T-helper 1 cell (primary cell): Measurements from ENCODE around the gene RANBP10.

Experiments used
- DNase-seq, 5 donors: peaks; one replicate each; pipeline ENCODE4 v3.0.0-alpha.2; 2012 to 2020

Gene RANBP10

DNA sequence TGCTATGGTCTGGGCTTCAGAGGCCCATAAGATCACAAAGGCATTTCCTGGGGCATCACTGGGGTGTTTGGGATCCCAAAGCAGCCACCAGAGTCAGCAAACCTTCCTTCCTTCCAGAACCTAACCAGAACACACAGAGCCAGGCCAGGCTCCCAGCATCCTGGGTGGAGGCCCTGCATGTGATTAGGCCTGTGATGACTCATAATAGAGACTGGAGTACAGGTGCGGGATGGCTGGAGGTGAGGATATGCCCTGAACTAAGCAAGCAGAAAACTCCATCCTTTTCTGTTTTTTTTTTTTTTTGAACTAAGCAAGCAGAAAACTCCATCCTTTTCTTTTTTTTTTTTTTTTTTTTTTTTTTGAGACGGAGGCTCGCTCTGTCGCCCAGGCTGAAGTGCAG, 69.5 kb downstream of the RANBP10 start:
- no peak for DNase-seq

- DNase-seq: no peak
These were observed 71.6 kb downstream of the RANBP10 start for GRCh38 chr16:67734731-67735201.

DNA sequence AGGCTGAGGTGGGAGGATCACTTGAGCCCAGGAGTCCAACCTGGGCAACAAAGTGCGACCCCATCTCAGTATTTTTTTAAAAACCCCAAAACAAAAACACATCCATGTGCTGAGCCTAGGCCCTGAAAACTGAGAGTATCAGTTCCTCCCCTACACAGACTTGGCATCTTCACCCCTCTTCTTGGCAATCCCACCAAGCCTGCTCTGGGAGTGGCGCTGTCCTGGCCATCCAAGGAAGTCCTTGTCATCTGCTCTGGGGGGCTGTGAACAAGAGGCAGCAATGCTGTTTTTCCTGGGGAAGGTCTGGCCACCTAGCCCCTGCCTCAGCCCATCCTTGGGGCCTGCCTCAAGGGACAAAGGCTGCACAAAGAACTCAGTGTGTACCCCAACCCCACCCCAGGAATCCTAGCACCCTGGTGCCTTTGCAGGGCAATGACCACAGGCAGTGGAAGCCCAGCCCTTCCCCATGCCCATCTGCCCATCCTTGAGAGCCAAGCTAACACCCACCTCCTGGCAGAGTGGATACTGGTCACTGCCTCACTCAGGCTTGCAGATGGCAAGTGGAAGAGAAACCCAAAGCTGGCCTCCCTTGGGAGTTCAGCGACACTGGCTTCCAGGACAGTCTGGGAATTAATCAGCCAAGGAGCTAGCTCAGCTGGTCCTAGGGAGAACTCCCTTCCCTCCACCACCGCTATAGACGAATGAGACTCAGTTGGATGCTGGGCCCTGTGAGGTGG, 72.5 kb downstream of the RANBP10 start:
- DNase-seq: no peak

DNA sequence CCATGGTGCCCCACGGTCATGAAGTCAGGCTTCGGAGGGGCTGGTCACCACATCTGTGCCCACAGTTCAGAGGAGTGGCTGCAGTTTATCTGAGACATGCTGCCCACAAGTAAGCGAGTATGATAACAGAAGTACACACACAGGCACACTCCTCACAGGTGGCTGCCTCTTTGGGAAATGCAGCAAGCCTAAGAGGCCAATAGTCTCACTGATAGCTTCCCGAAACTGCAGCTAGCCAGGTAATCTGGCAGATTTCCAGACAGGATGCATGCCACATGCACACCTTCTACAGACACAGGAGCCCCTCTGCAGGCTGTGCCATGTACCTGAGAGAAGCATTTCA, 74.6 kb downstream of the RANBP10 start:
- DNase-seq: no peak

DNA sequence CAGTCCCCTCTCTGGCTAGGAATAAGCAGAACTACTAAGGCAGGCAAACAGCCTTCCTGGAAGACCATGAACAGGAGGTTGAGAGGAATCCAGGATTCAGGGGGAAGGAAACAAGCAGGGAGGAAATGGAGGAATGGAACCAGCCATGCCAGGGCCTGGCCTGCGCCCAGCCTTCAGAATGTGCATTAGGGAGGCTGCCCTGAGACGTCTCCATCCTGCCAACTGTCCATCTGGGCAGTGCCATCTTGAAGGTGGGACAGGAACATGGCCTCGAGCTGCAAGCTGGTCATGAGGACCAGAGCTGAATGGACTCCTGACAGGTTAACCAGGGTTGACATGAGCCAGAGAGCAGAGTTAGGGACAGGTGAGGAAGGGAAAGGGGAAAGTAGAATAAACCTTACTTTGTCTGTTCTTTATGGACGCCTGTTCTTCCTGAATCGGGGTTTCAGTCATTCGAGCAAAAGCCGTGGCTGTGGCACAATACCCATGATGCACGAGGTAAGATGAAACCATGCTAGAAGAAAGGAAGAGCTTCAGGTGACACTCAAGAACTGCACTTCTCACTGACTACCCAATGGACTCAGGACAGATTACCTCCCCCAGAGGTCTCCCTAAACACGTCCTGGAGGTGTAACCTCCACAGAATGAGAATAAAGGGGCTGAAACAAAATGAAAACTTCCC, 75.1 kb downstream of the RANBP10 start:
- no peak for DNase-seq

- DNase-seq: no peak
These were observed 76.0 kb downstream of the RANBP10 start for GRCh38 chr16:67730326-67730725.

GRCh38 chr16:67729636-67730248, 76.6 kb downstream of the RANBP10 start:
- no peak for DNase-seq

- no peak for DNase-seq
These were observed 78.6 kb downstream of the RANBP10 start for GRCh38 chr16:67727521-67728485.

- DNase-seq: no peak
These were observed 80.0 kb downstream of the RANBP10 start for GRCh38 chr16:67726106-67727034.

DNA sequence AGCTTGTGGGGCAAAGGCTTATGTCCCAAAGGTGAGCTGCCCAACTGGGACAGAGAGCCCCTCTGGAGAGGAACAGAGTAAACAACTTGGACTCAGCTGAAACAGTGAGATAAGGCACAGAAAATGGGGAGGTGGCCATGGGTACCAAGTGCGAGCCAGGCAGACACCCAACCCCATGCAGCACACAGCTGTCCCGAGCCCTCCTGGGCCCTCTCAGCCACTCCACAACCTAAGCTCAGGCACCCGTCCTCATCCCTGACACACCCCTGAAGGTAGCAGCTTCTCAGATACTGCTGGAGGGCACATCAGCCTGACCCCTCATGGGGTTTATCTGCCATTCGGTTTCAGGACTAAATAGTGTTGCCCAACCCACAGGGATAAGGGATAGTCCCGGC, 82.5 kb downstream of the RANBP10 start:
- DNase-seq: no peak

DNA sequence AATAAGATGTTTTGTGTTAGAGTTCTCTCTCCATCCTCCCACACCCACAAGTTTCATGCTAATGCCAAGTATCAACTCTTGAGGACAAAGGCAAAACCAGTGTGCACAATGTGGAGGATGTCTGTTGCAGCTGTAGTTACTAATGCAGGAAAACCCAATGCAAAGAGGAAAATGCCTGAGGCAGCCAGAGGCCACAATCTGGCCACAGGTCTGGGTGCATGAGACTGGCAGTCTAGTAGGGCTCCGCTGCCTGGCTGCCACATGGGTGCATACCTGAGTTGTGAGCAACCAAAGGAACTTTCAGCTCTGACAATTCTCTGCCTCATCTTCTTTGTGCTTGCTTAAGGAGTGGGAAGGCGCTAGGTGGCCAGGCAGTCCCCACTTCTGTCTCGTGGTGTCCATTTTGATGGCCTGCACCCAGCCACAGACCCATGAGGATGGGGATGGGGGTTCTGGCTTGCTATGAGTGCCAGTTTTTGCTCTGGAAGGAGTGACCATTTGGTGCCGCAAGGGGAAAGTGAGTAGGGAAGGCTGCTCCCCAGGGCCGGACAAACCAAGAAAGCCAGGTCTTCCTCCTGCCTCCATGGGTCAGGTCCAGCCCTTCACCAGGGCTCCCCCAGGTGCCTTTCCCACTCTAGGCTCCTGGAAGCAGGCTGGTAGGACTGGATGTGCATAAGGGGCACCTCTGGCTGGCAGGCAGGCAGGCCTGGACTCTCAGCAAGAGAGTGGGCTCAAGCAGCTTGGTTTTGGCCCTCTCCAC, 83.0 kb downstream of the RANBP10 start:
- no peak for DNase-seq

DNA sequence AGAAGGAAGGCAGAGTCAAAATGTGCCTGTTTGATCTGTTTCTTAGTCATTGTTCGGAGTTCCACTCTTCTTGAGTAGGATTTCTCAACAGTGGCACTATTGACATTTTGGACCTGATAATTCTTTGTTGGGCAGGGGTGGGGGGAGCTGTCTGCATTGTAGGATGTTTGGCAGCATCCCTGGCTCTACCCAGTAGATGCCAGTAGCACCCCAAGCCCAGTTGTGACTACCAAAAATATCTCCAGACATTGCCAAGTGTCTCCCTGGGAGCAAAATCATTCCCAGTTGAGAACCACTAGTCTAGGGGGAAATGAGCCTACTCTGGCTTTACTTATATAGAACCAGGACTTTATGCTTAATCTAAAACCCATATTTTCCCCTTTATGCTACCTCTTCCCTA, 86.1 kb downstream of the RANBP10 start:
- no peak for DNase-seq

DNA sequence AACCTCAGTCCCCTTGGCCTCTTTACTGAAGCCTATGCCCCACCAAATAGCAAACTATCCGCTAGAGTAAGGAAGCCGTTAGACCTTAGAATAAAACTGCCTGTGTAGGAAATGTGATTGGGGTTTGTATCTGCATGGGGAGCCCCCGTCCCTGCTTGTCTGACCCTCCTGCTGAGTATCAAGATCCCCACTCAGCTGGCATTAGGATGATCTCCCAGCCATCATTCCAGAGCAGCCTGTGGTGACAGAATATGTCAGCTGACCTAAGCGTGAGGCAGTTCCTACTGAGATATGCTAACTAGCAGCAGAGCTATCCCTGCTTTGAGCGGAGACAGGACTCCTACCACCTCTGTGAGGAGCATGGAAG, 86.6 kb downstream of the RANBP10 start:
- DNase-seq: peak in 1 of 5 donors; percentile 25

DNA sequence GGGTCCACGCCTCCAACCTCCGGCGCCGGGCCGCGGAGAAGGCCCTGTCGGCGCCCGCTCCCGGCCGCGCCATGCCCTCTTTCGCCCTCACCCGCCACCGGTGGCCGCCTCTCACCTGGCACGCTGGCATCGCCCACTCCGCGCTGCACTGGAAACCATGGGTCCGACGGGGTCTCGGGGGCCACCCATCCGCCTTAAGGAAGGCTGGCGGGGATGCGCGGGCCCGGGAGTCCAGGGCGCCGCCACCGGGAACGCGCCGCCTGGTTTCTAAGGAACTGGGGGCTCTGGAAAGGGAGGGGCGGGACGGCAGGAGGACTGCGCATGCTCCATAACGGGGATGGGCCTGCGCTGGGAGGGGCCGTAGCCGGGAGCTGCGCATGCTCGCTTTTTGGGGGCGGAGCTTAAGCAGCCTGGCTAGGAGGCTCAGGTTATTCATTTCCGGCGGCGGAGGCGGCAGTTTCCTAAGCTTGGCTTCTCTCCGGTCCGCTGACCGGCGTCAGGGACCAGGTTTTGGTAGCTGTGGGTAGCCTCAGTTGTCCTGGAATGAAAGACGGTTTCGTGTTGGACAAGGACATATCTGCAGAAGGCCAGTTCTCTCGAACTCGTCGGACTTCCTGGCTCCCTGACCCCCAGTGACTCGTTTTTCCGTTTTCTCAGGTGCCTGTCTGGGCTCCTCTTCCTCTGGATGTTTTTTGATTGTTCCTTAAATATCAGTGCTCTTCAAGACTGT, 87.1 kb downstream of the RANBP10 start, which contains the start of gene GFOD2:
Gene GFOD2, minus strand, starts transcription at position 269 of the 730 bp plus-strand sequence. CDS start 33,601 bp downstream, outside the sequence.
- DNase-seq: peak; percentile 94 to 99 (median 97)

DNA sequence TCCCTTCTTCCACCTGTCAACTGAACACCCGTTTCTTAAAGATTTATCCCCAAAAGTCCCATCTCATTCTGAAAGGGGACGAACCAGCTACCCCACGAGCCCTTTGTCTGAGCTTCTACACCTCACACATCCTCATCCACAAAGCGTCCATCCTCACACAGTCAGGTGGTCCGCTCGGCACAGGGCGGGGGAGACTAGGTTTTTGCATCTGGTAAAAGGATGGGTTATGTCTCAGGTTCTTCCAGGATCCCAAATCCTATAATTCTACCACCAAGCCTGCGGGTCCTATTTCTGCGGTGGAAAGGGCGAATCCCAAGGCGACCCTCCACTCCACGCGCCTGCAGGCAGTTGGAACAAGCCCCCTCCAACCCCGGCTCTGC, 87.7 kb downstream of the RANBP10 start:
- no peak for DNase-seq

DNA sequence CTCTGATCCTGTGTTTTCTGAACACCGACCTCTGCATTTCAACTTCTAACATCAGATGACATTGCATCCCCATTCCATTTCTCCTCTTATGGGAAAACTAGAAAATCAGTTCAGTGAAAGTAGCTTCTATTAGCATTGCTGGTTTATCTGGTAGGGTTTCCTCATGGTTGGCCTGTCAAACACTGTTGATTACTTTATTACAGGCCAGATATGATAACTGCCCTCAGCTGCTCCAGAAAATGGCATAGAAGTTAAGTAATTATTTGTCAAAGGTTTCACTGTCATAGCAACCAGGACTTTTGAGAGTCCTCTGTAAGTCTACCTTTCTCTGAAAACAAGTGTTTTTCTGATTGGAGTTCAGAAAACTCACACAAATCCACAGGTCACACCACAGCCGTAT, 90.3 kb downstream of the RANBP10 start:
- DNase-seq: no peak

GRCh38 chr16:67714522-67714921, 91.8 kb downstream of the RANBP10 start:
- no peak for DNase-seq

DNA sequence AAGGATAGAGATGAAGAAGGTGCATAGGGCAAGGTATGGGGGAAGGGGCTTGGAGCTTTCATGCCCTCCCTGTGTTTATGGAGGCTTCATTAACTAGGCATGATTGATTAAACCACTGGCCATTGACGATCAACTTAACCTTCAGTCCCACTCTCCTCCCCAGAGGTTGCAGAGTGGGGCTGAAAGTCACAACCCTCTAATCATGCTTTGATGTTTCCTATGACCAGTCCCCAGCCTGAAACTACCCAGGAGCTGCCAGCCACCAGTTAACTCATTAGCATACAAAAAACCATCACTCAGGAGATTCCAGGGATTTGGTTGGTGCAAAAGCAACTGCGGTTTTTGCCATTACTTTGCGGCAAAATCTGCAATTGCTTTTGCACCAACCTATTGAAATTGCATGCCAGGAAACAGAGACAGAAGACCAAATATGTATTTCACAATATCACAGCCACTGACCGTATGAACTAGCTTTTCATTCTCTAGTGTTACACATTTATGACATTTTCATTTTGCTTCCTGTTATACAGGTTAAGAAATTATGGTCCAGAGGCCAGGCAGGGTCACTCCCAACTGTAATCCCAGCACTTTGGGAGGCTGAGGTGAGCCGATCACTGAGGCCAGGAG, 92.6 kb downstream of the RANBP10 start:
- no peak for DNase-seq

GRCh38 chr16:67710607-67711006, 95.8 kb downstream of the RANBP10 start:
- no peak for DNase-seq

DNA sequence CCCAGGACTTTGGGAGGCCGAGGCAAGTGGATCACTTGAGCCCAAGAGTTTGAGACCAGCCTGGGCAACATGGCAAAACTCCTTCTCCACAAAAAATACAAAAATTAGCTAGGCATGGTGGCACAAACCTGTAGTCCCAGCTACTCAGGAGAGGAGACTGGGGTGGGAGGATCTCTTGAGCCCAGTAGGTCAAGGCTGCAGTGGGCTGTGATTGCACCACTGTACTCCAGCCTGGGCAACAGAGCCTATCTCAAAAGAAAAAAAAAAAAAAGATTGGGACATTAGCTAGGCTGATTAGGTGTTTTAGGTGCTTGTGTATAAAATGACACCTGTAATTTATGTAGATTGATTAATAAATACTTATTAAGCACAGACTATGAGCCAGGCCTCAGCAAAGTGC, 97.3 kb downstream of the RANBP10 start:
- no peak for DNase-seq
